GM12873 (cell line): ENCODE data around the gene ARGLU1.

Source experiments
- CTCF ChIP-seq: IDR thresholded peaks from 2 replicates; pipeline ENCODE4 v1.5.1; 2012; ENCODE audit warnings: low read depth, mild to moderate bottlenecking, moderate library complexity, low read length, control low read depth; ENCODE audit not compliant: insufficient read depth; ENCODE audit errors: missing control alignments

Gene ARGLU1

GRCh38 chr13:106532111-106532929, 35.6 kb downstream of the ARGLU1 start:
- no peak for TF ChIP-seq CTCF

DNA sequence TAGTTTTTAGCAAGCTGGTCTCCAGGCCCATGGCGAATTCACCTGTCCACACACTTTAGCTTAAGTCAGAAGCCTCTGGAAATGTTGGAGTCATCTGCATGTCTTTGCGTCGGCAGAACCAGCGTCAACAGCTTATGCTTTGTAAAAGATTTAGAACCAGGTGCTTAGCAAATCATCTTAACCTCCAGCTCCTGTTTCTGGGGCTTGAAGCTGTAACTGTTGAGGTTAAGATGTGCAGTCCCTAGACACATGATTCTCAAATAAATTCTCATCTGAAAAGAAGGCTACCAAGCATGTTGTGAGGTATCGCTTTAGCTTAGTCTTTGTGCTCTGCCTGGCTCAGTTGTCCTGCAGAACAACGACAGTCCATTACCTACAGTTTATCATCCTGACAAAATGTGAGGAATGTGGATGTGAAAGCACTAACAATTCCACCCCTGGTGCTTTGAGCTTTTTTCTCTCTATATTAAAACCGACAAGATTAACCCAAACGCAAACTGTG, 36.9 kb downstream of the ARGLU1 start:
- TF ChIP-seq CTCF: no peak

GRCh38 chr13:106530171-106530851, 37.6 kb downstream of the ARGLU1 start:
- TF ChIP-seq CTCF: no peak

- TF ChIP-seq CTCF: no peak
Measured at GRCh38 chr13:106529415-106530170, 38.3 kb downstream of the ARGLU1 start.

DNA sequence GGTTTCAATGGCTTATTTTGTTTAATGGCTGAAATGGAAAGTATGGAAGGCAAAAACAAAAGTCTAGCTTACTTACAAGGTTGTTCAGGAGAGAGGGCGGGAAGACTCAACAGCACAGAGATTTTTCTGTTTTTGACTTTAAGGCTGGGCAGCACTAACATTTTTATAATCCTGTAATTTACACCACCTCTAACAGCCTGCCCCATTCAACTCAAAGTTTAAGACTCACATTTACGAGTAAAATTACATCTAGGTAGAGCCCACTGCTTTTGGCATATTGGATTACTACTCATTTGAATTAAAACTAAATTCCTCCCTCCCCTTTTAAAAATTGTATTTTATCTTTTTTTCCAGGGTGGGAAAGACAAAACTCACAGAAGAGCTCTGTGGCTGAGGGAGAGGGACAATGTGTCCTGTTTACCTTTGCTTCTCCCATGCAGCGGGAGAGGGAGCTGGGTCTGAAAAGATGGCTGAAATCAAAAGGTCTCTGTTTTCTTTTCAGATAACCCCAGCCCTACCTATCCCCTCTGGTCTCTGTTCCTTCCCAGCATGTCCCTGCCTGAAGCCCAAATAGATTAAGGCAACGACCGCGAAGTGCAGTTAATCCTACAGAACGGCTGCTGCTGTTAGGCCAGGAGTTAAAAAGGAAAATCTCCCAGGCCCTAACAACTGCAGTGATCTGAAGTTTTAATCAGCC, 39.1 kb downstream of the ARGLU1 start:
- TF ChIP-seq CTCF: no peak

- no peak for TF ChIP-seq CTCF
Measured at GRCh38 chr13:106527826-106528225, 40.1 kb downstream of the ARGLU1 start.

DNA sequence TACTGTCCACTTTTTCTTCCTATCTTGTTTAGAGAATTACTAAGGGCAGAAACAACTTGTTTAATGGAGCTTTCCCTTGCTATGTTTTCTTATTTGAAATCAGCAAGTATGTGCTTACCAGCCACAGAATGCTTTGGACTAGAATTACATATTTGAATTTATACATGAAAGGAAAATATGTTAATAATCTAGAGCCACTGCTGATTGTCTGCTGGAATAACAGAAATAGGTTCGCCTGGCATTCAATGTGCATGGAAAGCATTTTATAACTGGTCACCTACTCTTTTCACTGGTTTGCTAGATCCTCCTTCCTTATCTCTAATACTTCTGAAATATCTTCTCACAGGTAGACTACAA, 40.5 kb downstream of the ARGLU1 start:
- TF ChIP-seq CTCF: no peak
